Adipocyte (in vitro differentiated cells): ENCODE data around the gene CDH23.

Experiments
- DNase-seq: peaks from one replicate; pipeline ENCODE4 v3.0.0-alpha.2; 2015; ENCODE audit warnings: low read depth
- H3K27me3 ChIP-seq: replicated peaks from 2 replicates; pipeline ENCODE4 v1.7.0; 2013; ENCODE audit warnings: mild to moderate bottlenecking, low read length, moderate library complexity; ENCODE audit not compliant: control insufficient read depth, insufficient read depth
- H3K36me3 ChIP-seq: 2 replicates; pipeline ENCODE4 v1.7.0; 2013; ENCODE audit warnings: low read length, mild to moderate bottlenecking, moderate library complexity; ENCODE audit not compliant: control insufficient read depth, insufficient read depth, severe bottlenecking
- H3K4me1 ChIP-seq: 2 replicates; pipeline ENCODE4 v1.7.0; 2013; ENCODE audit warnings: mild to moderate bottlenecking, low read length, moderate library complexity; ENCODE audit not compliant: control insufficient read depth, insufficient read depth
- H3K4me3 ChIP-seq: 2 replicates; pipeline ENCODE4 v1.7.0; 2013; ENCODE audit warnings: mild to moderate bottlenecking, low read length, moderate library complexity
- H3K9ac ChIP-seq: 2 replicates; pipeline ENCODE4 v1.7.0; 2013; ENCODE audit warnings: mild to moderate bottlenecking, low read length, moderate library complexity
- H3K9me3 ChIP-seq: 2 replicates; pipeline ENCODE4 v1.7.0; 2013; ENCODE audit warnings: mild to moderate bottlenecking, low read length, moderate library complexity; ENCODE audit not compliant: control insufficient read depth

Gene CDH23

GRCh38 chr10:71618598-71618997 lies 221.9 kb downstream of the CDH23 start:
- H3K4me3 ChIP-seq: no peak overlapping the region
- peaks cover 7% of the 10 kb centered on the region for H3K9me3 ChIP-seq
- H3K36me3 ChIP-seq: no peaks in the 10 kb centered on the region
- no peak for DNase-seq
- H3K9ac ChIP-seq: no peak overlapping the region
- no peaks in the 10 kb centered on the region for H3K27me3 ChIP-seq
- peaks cover 57% of the 10 kb centered on the region for H3K4me1 ChIP-seq

GRCh38 chr10:71620642-71621041 lies 223.9 kb downstream of the CDH23 start:
- H3K9ac ChIP-seq: peak overlapping the region; percentile 85
- H3K4me1 ChIP-seq: peaks cover 44% of the 10 kb centered on the region
- no peak for DNase-seq
- H3K36me3 ChIP-seq: no peaks in the 10 kb centered on the region
- H3K9me3 ChIP-seq: peaks cover 7% of the 10 kb centered on the region
- H3K27me3 ChIP-seq: no peaks in the 10 kb centered on the region
- H3K4me3 ChIP-seq: peak overlapping the region; percentile 39

GRCh38 chr10:71621231-71622153 lies 224.8 kb downstream of the CDH23 start:
- no peaks in the 10 kb centered on the region for H3K36me3 ChIP-seq
- H3K27me3 ChIP-seq: no peaks in the 10 kb centered on the region
- H3K9me3 ChIP-seq: peaks cover 7% of the 10 kb centered on the region
- peaks cover 44% of the 10 kb centered on the region for H3K4me1 ChIP-seq
- H3K9ac ChIP-seq: peak overlapping the region; percentile 85
- DNase-seq: peak; percentile 27
- no peak overlapping the region for H3K4me3 ChIP-seq

- peak overlapping the region; percentile 77 for H3K9ac ChIP-seq
- DNase-seq: peak; percentile 71
- peaks cover 44% of the 10 kb centered on the region for H3K4me1 ChIP-seq
- peaks cover 4% of the 10 kb centered on the region for H3K9me3 ChIP-seq
- no peaks in the 10 kb centered on the region for H3K27me3 ChIP-seq
- peak overlapping the region; percentile 51 for H3K4me3 ChIP-seq
- no peaks in the 10 kb centered on the region for H3K36me3 ChIP-seq
Observed at GRCh38 chr10:71622154-71622526, 225.4 kb downstream of the CDH23 start.

GRCh38 chr10:71622616-71623015 lies 225.9 kb downstream of the CDH23 start:
- Histone ChIP-seq H3K9ac (peak overlapping the region; percentile 77), H3K4me1 (peaks cover 44% of the 10 kb centered on the region), H3K9me3 (no peaks in the 10 kb centered on the region), H3K4me3 (peak overlapping the region; percentile 51), H3K36me3 (no peaks in the 10 kb centered on the region), H3K27me3 (peaks cover 4% of the 10 kb centered on the region)
- DNase-seq: no peak

GRCh38 chr10:71623098-71623985 lies 226.6 kb downstream of the CDH23 start:
- H3K4me3 ChIP-seq: peak overlapping the region; percentile 51
- no peaks in the 10 kb centered on the region for H3K9me3 ChIP-seq
- peak; percentile 50 for DNase-seq
- no peaks in the 10 kb centered on the region for H3K36me3 ChIP-seq
- H3K4me1 ChIP-seq: peaks cover 44% of the 10 kb centered on the region
- peaks cover 9% of the 10 kb centered on the region for H3K27me3 ChIP-seq
- peak overlapping the region; percentile 77 for H3K9ac ChIP-seq

- Histone ChIP-seq H3K9me3 (no peaks in the 10 kb centered on the region), H3K27me3 (peaks cover 13% of the 10 kb centered on the region), H3K4me3 (no peak overlapping the region), H3K9ac (peak overlapping the region; percentile 2), H3K4me1 (peaks cover 44% of the 10 kb centered on the region), H3K36me3 (no peaks in the 10 kb centered on the region)
- no peak for DNase-seq
Observed at GRCh38 chr10:71623986-71624291, 227.2 kb downstream of the CDH23 start.

GRCh38 chr10:71625445-71626175 lies 228.9 kb downstream of the CDH23 start:
- no peaks in the 10 kb centered on the region for H3K9me3 ChIP-seq
- H3K4me3 ChIP-seq: no peak overlapping the region
- H3K9ac ChIP-seq: no peak overlapping the region
- peaks cover 32% of the 10 kb centered on the region for H3K4me1 ChIP-seq
- peaks cover 19% of the 10 kb centered on the region for H3K27me3 ChIP-seq
- no peak for DNase-seq
- H3K36me3 ChIP-seq: no peaks in the 10 kb centered on the region

- no peaks in the 10 kb centered on the region for H3K36me3 ChIP-seq
- no peak for DNase-seq
- H3K4me1 ChIP-seq: peaks cover 15% of the 10 kb centered on the region
- H3K4me3 ChIP-seq: no peak overlapping the region
- H3K27me3 ChIP-seq: peaks cover 22% of the 10 kb centered on the region
- H3K9me3 ChIP-seq: no peaks in the 10 kb centered on the region
- H3K9ac ChIP-seq: no peak overlapping the region
Observed at GRCh38 chr10:71627230-71627939, 230.7 kb downstream of the CDH23 start.

- H3K9me3 ChIP-seq: no peaks in the 10 kb centered on the region
- no peaks in the 10 kb centered on the region for H3K36me3 ChIP-seq
- peaks cover 9% of the 10 kb centered on the region for H3K4me1 ChIP-seq
- H3K9ac ChIP-seq: no peak overlapping the region
- DNase-seq: no peak
- peaks cover 28% of the 10 kb centered on the region for H3K27me3 ChIP-seq
- H3K4me3 ChIP-seq: no peak overlapping the region
Observed at GRCh38 chr10:71627956-71628355, 231.2 kb downstream of the CDH23 start.
